ENCODE data around the gene ZGPAT. TPM values are rescaled to one million over a fixed set of nuclear protein-coding genes. Genes with fewer than 3 reads are reported as not detected.
A peak's percentile ranks its signal among the peaks of the same experiment; 100 is the strongest.

ZGPAT gene
- total and polyA plus RNA-seq, 2 of the 13 experiments (the other 11 are each of a cell fraction or from before 2014, with no cell fraction given): 23.0 to 41.9 TPM

GRCh38 chr20:63739130-63740069 lies 31.6 kb downstream of the ZGPAT start, which contains the start of gene SLC2A4RG (continued):
- TF ChIP-seq, protein P1, sequence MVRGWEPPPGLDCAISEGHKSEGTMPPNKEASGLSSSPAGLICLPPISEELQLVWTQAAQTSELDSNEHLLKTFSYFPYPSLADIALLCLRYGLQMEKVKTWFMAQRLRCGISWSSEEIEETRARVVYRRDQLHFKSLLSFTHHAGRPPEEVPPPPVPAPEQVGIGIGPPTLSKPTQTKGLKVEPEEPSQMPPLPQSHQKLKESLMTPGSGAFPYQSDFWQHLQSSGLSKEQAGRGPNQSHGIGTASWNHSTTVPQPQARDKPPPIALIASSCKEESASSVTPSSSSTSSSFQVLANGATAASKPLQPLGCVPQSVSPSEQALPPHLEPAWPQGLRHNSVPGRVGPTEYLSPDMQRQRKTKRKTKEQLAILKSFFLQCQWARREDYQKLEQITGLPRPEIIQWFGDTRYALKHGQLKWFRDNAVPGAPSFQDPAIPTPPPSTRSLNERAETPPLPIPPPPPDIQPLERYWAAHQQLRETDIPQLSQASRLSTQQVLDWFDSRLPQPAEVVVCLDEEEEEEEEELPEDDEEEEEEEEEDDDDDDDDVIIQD (CRISPR knock-in tag; IDR thresholded peaks at IDR 0.05; ENCODE audit: low read depth): 0 out of 2 replicates have a peak, but pooled peaks have one; percentile 16
- TF ChIP-seq CCAR2 (optimal IDR thresholded peaks at IDR 0.05; ENCODE audit: low read depth, low read length) (no peak), ZNF691 (CRISPR knock-in tag; IDR thresholded peaks at IDR 0.05; ENCODE audit: borderline replicate concordance, low read depth) (no peak), ZNF441 (CRISPR knock-in tag; IDR thresholded peaks at IDR 0.05; ENCODE audit: borderline replicate concordance) (0 out of 2 replicates have a peak, but pooled peaks have one; percentile 61), SAFB2 (CRISPR knock-in tag; IDR thresholded peaks at IDR 0.05; ENCODE audit: borderline replicate concordance, low read depth) (peak; percentile 49; the same call in 1 of the 2 replicates), MAZ (IDR thresholded peaks at IDR 0.05; ENCODE audit: borderline replicate concordance, low read depth, low read length) (peak; percentile 93), MAZ (CRISPR knock-in tag; IDR thresholded peaks at IDR 0.05; ENCODE audit: low read depth) (peak; percentile 97), EHMT2 (IDR thresholded peaks at IDR 0.05; ENCODE audit: borderline replicate concordance, low read depth, low read length) (no peak), TERF1 (CRISPR knock-in tag; IDR thresholded peaks at IDR 0.05) (no peak), ZFP90 (CRISPR knock-in tag; IDR thresholded peaks at IDR 0.05; ENCODE audit: borderline replicate concordance) (peak; percentile 88; the same call in 1 of the 2 replicates), BORCS8-MEF2B (CRISPR knock-in tag; IDR thresholded peaks at IDR 0.05) (peak; percentile 88), ZNF253 (CRISPR knock-in tag; IDR thresholded peaks at IDR 0.05; ENCODE audit: borderline replicate concordance) (0 out of 2 replicates have a peak, but pooled peaks have one; percentile 33), ZNF639 (CRISPR knock-in tag; conservative IDR thresholded peaks at IDR 0.05) (peak; percentile 93), HDAC1 (CRISPR knock-in tag; IDR thresholded peaks at IDR 0.05) (peak; percentile 96), KLF16 (CRISPR knock-in tag; IDR thresholded peaks at IDR 0.05) (peak; percentile 84 to 99; a peak in 3 of 4 replicates), ZSCAN29 (CRISPR knock-in tag; conservative IDR thresholded peaks at IDR 0.05) (peak; percentile 48; the same call in 1 of the 2 replicates), ZSCAN22 (CRISPR knock-in tag; IDR thresholded peaks at IDR 0.05) (no peak), SRF (IDR thresholded peaks at IDR 0.05; ENCODE audit: low read depth, low read length) (no peak)
- TF ChIP-seq, protein P2, sequence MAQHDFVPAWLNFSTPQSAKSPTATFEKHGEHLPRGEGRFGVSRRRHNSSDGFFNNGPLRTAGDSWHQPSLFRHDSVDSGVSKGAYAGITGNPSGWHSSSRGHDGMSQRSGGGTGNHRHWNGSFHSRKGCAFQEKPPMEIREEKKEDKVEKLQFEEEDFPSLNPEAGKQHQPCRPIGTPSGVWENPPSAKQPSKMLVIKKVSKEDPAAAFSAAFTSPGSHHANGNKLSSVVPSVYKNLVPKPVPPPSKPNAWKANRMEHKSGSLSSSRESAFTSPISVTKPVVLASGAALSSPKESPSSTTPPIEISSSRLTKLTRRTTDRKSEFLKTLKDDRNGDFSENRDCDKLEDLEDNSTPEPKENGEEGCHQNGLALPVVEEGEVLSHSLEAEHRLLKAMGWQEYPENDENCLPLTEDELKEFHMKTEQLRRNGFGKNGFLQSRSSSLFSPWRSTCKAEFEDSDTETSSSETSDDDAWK (CRISPR knock-in tag; IDR thresholded peaks at IDR 0.05): no peak
- TF ChIP-seq, protein P3, sequence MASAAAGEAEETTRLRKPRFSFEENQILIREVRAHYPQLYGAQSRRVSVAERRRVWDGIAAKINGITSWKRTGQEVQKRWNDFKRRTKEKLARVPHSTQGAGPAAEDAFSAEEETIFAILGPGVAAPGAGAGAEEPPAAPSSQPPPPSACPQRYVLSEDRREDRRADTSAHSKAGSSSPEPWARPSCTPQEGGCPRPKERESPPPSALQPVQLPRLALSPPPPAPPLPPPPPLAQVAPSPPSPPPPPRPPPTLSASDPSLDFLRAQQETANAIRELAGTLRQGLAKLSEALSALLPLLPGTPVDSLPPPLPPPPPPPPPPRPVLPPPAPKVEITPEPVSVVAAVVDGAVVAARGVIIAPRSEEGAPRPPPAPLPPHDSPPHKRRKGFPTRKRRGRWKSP (CRISPR knock-in tag; IDR thresholded peaks at IDR 0.05): peak; percentile 75; the same call in 1 of the 2 replicates
